Measurements from ENCODE around the gene ATRX.
"Not testable (repeated sequence)": the region's sequence is repeated elsewhere in the genome, so short reads cannot be mapped to it uniquely, and the experiment has no call there.

The ATRX gene

DNA sequence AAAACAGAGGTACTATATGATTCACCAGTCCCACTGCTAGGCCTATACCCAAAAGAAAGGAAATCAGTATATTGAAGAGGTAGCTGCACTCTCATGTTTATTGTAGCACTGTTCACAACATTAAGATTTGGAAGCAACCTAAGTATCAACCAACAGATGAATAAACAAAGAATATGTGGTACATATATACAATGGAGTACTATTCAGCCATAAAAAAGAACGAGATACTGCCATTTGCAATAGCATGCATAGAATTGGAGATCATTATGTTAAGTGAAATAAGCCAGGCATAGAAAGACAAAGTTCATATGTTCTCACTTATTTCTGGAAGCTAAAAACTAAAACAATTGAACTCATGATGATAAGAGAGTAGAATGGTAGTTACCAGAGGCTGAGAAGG, 266.3 kb downstream of the ATRX start:
- H3K4me3 ChIP-seq (ENCODE audit: low read depth, low read length), result no peak overlapping the region
- TF ChIP-seq, protein P1, sequence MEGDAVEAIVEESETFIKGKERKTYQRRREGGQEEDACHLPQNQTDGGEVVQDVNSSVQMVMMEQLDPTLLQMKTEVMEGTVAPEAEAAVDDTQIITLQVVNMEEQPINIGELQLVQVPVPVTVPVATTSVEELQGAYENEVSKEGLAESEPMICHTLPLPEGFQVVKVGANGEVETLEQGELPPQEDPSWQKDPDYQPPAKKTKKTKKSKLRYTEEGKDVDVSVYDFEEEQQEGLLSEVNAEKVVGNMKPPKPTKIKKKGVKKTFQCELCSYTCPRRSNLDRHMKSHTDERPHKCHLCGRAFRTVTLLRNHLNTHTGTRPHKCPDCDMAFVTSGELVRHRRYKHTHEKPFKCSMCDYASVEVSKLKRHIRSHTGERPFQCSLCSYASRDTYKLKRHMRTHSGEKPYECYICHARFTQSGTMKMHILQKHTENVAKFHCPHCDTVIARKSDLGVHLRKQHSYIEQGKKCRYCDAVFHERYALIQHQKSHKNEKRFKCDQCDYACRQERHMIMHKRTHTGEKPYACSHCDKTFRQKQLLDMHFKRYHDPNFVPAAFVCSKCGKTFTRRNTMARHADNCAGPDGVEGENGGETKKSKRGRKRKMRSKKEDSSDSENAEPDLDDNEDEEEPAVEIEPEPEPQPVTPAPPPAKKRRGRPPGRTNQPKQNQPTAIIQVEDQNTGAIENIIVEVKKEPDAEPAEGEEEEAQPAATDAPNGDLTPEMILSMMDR (IDR thresholded peaks at IDR 0.05; ENCODE audit: borderline replicate concordance, insufficient read depth, low read depth, low read length), result no peak

DNA sequence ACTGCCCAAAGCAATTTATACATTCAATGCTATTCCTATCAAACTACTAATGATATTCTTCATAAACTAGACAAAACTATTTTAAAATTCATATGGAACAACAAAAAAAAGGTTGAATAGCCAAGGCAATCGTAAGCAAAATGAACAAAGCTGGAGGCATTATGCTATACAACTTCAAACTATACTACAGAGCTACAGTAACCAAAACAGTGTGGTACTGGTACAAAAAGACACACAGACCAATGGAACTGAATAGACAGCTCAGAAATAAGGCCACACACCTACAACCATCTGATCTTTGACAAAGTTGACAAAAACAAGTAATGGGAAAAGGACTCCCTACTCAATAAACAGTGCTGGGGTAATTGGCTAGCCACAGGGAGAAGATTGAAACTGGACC, 271.8 kb downstream of the ATRX start:
- TF ChIP-seq, protein P1 (IDR thresholded peaks at IDR 0.05; ENCODE audit: borderline replicate concordance, insufficient read depth, low read depth, low read length), result no peak
- no peak overlapping the region for H3K4me3 ChIP-seq (ENCODE audit: low read depth, low read length)

DNA sequence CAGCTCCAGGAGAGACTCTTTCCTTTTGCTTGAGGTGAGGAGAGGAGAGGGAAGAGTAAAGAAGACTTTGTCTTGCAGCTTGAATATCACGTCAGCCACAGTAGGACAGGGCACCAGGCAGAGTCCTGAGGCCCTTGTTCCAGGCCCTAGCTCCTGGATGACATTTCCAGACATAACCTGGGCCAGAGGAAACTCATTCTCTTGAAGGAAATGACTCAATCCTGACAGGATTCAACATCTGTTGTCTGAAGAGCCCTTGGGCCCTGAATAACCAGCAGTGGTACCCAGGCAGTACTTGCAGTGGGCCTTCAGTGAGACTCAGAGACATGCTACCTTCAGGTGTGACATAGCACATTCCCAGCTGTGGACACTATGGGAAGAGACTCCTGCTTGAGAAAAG, 276.0 kb downstream of the ATRX start:
- no peak overlapping the region for H3K4me3 ChIP-seq (ENCODE audit: low read depth, low read length)
- TF ChIP-seq, protein P1 (IDR thresholded peaks at IDR 0.05; ENCODE audit: borderline replicate concordance, insufficient read depth, low read depth, low read length), result no peak

DNA sequence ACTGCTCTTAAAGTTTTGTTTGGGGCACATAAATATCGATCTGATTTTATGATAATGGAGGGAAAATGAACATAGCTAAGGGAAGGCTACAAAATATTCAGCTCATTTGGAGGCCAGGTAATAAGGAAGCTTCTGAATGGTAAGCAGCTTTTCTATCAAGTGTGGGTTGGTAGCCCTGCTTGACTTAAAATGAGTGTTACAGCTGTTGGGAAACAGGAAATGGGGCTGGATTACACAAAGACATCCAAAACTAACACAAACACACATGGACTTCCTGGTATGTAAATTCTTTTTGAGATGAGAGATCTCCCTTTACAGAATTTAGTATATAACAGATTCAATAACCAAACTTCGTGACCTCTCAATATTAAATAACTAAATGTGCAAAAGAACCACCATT, 280.8 kb downstream of the ATRX start:
- TF ChIP-seq, protein P1 (IDR thresholded peaks at IDR 0.05; ENCODE audit: borderline replicate concordance, insufficient read depth, low read depth, low read length), result no peak
- no peak overlapping the region for H3K4me3 ChIP-seq (ENCODE audit: low read depth, low read length)

DNA sequence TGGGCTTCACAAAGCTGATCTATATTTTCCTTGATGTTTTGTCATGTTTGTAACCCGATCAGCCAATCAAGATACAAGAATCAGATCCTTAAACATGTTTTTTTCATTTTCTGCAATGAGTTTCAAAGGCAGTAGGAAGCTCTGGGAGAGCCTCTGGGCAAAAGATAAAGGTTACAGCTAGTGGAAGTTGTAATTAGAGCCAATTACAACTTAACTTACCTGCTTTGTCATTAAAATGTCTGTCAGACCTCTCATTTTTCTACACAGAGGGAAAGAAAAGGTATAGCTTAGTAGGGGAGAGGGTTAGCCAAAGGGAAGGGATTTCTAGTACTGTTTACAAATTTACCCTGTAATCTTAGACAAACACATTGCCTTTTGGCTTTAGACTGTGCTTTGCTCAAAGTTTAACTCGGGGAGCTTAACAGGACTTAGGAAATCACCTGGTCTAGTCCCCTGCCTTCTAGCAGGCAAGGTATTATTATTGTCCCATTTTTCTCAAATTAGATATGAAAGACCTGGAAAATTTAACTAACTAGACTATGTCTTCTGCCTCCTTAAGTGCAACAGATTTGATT, 283.0 kb downstream of the ATRX start:
- TF ChIP-seq, protein P1 (IDR thresholded peaks at IDR 0.05; ENCODE audit: borderline replicate concordance, insufficient read depth, low read depth, low read length), result no peak
- H3K4me3 ChIP-seq (ENCODE audit: low read depth, low read length), result no peak overlapping the region

DNA sequence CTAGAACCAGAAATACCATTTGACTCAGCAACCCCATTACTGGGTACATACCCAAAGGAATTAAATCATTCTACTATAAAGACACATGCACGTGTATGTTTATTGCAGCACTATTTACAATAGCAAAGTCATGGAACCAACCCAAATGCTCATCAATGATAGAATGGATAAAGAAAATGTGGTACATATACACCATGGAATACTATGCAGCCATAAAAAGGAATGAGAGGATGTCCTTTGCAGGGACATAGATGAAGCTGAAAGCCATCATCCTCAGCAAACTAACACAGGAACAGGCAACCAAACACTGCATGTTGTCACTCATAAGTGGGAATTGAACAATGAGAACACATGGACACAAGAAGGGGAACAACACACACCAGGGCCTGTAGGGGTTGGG, 285.9 kb downstream of the ATRX start:
- H3K4me3 ChIP-seq (ENCODE audit: low read depth, low read length), result not testable (repeated sequence)

DNA sequence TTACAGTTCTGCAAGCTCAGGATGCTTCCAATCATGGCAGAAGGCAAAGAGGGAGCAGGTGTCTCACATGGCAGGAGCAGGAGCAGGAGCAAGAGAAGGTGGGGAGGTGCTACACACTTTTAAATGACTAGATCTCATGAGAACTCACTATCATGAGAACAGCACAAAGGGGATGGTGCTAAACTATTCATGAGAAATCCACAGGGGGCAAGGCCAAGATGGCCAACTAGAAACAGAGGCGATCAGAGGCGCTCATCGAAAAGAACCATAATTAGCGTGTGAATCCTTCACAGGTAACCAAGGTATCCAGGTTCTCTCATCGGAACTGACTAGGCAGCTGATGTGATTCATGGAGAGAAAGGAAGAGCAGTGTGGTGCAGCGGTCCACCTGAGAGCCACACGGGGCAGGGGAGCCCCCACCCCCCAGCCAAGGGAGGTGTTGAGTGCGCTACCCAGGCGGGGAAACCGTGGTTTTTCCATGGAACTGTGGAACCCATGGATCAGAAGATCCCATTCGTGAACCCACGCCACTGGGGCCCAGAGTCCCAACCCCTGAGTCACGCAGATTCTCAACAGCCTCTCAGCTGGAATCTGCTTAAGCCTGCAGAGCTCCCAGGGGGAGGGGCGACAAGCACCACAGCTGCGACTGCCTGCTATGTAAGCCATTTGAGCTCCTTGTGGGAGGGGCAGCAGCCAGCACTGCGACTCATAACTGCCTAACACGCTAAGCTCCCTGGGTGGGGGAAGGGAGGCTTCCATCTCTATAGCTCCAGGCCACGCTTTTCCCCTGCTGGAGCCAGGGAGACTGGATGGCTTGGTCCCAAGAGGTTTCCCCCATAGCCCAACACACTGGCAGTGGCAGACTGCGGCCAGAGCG, 292.1 kb downstream of the ATRX start:
- H3K4me3 ChIP-seq (ENCODE audit: low read depth, low read length), result no peak overlapping the region
- TF ChIP-seq, protein P1 (IDR thresholded peaks at IDR 0.05; ENCODE audit: borderline replicate concordance, insufficient read depth, low read depth, low read length), result no peak

Measured in GM12875 (cell line).